AG04450 (cell line): ENCODE data around the gene CC2D2A. TPM values are rescaled to one million over a fixed set of nuclear protein-coding genes. Genes with fewer than 3 reads are reported as not detected.

Source experiments
- CTCF ChIA-PET: fragments of 300-600, 350-600 bp; formaldehyde crosslinking; extraction: SDS; loops from one replicate; lab custom pipeline; 2022; ENCODE audit warnings: antibody characterized with exemption, inconsistent platforms; lab: Charles Lee
- POLR2A ChIA-PET: fragments of 350-600 bp; formaldehyde crosslinking; extraction: SDS; loops from one replicate; lab custom pipeline; 2021; ENCODE audit warnings: antibody characterized with exemption, inconsistent platforms; lab: Yijun Ruan, JAX
- DNase-seq: peaks from one replicate; pipeline ENCODE4 v3.0.0-alpha.2; 2011; ENCODE audit warnings: low read depth, low spot score
- H3K27ac ChIP-seq: one replicate; pipeline ENCODE4 v1.5.1; 2012; ENCODE audit warnings: low read depth, low read length, control low read depth
- H3K27me3 ChIP-seq: one replicate; pipeline ENCODE4 v1.6.0; 2012; ENCODE audit warnings: low read length; ENCODE audit not compliant: control insufficient read depth, insufficient read depth
- H3K4me3 ChIP-seq: 2 replicates; pipeline ENCODE4 v1.5.1; 2011; ENCODE audit warnings: mild to moderate bottlenecking, low read depth, low read length, control low read depth
- H3K9me3 ChIP-seq: 2 replicates; pipeline ENCODE4 v1.5.1; 2012; ENCODE audit warnings: low read length; ENCODE audit not compliant: control insufficient read depth, insufficient read depth
- polyA plus RNA-seq: library from polyadenylated mRNA; depleted of rRNA; stranded (reverse); fragments of >200 nt; gene quantifications from 2 replicates; pipeline ENCODE4 v1.2.3, GENCODE V29; 2011
- TF ChIP-seq, protein P1 (sequence below): IDR thresholded peaks from 2 replicates; pipeline ENCODE4 v1.5.1; 2011; ENCODE audit warnings: low read depth, low read length, control low read depth, inconsistent platforms

The CC2D2A gene
- polyA plus RNA-seq, 1 experiment: 40.7 TPM

DNA sequence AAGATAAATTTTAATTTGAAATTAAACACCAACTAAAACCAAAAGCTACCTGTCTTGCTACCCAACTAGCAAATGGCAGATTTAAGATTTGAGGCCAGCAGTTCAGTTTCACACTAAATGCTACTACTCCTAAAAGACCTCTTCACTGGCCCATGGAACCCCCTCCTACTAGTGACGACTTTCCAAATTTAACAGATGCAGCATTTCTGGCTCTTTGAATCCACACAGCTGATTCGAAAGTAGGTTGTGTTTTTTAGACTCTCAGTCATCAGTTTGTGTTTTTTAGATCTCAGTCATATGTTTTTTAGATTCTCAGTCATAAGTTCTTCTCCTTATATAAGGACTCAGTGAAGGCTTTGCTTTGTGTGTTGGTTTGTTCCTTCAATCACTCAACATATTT lies 11.1 kb upstream of the CC2D2A start:
- no peak overlapping the region for H3K4me3 ChIP-seq
- no peaks in the 10 kb centered on the region for H3K27me3 ChIP-seq
- ChIA-PET POLR2A (interaction anchor here (1.2 kb wide), 1 partner anchor 11 kb away, joined by 7 read pairs; the partner anchor contains the start of gene CC2D2A), CTCF (interaction anchor here (0.8 to 7.0 kb wide), 16 partner anchors 12 to 503 kb away, joined by 3 to 191 read pairs (median 10); partner anchors contain the start of genes C1QTNF7 and CC2D2A)
- TF ChIP-seq, protein P1, sequence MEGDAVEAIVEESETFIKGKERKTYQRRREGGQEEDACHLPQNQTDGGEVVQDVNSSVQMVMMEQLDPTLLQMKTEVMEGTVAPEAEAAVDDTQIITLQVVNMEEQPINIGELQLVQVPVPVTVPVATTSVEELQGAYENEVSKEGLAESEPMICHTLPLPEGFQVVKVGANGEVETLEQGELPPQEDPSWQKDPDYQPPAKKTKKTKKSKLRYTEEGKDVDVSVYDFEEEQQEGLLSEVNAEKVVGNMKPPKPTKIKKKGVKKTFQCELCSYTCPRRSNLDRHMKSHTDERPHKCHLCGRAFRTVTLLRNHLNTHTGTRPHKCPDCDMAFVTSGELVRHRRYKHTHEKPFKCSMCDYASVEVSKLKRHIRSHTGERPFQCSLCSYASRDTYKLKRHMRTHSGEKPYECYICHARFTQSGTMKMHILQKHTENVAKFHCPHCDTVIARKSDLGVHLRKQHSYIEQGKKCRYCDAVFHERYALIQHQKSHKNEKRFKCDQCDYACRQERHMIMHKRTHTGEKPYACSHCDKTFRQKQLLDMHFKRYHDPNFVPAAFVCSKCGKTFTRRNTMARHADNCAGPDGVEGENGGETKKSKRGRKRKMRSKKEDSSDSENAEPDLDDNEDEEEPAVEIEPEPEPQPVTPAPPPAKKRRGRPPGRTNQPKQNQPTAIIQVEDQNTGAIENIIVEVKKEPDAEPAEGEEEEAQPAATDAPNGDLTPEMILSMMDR: no peak
- no peaks in the 10 kb centered on the region for H3K9me3 ChIP-seq
- H3K27ac ChIP-seq: no peak overlapping the region
- DNase-seq: no peak

DNA sequence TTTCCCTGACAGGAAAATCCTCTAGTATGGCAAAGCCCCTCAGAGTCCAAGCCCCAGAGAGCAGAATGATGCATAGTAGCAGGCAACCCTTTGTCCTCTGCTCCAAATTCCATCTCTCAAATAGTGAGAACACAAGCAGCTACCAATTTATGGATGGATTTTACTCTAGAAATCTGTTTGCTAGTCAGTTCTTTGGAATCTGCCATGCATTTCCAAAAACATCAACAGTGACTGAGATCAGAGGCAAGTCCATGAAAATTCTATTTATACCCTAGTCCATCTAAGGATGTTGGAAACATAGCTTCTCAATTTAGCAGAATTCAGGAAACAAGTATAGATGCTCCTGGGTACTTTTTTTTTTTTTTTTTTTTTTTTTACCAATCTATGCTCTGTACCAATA lies 10.0 kb upstream of the CC2D2A start:
- no peaks in the 10 kb centered on the region for H3K9me3 ChIP-seq
- DNase-seq: no peak
- no peak overlapping the region for H3K4me3 ChIP-seq
- H3K27ac ChIP-seq: no peak overlapping the region
- no peaks in the 10 kb centered on the region for H3K27me3 ChIP-seq
- CTCF ChIA-PET: interaction anchor here (1.4 to 7.0 kb wide), 3 partner anchors 9 to 225 kb away, joined by 4 to 191 read pairs (median 60); partner anchors contain the start of gene CC2D2A
- POLR2A ChIA-PET: no interaction called here
- TF ChIP-seq, protein P1: no peak

DNA sequence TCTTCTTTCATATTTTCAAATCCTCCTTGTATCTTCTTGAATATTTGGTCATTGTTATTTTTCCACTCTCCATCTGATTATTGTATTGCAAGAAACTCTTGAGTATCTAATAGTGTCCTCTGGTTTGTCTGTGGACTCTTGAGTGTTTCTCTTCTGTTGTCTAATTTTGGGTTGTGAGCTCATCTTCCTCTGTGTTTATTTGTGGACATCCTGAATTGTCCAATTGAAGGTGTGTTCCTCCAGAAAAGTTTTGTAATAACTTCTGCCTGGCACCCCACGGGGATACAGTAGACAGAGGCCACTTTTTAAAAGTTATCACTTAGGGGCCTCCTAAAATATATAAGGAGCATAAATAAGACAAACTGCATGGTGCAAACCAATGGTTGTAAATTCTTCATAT lies 3.1 kb upstream of the CC2D2A start:
- H3K27me3 ChIP-seq: no peaks in the 10 kb centered on the region
- no peaks in the 10 kb centered on the region for H3K9me3 ChIP-seq
- ChIA-PET CTCF (interaction anchor here (0.7 to 1.5 kb wide), 2 partner anchors 9 to 13 kb away, joined by 3 to 8 read pairs; no protein-coding TSS in a partner anchor), POLR2A (no interaction called here)
- no peak overlapping the region for H3K4me3 ChIP-seq
- H3K27ac ChIP-seq: no peak overlapping the region
- TF ChIP-seq, protein P1: no peak
- DNase-seq: no peak

DNA sequence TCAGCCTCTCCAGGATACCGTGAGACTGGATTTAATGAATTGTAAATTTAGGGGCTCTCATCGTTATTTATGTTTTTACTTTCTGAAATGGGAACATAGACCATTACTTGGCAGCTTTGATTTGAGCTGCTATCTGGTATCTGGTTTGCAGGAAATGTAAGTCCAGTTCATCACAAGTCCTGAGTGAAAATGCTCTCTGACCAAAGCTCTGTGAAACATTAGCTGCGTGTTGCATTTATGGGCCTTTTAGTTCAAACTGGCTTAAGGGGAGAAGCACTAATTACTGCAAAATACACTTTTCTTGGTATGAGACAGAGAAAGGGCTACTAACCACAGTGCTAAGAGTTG lies 420 bp downstream of the CC2D2A start:
- CTCF ChIA-PET: interaction anchor here (0.9 to 4.4 kb wide), 7 partner anchors 9 to 238 kb away, joined by 3 to 60 read pairs (median 5); no protein-coding TSS in a partner anchor
- POLR2A ChIA-PET: interaction anchor here (0.6 to 1.9 kb wide), 5 partner anchors 12 to 130 kb away, joined by 3 to 7 read pairs (median 3); no protein-coding TSS in a partner anchor
- no peaks in the 10 kb centered on the region for H3K9me3 ChIP-seq
- TF ChIP-seq, protein P1: no peak
- peak overlapping the region; percentile 65 for H3K4me3 ChIP-seq
- no peak for DNase-seq
- H3K27me3 ChIP-seq: no peaks in the 10 kb centered on the region
- no peak overlapping the region for H3K27ac ChIP-seq

DNA sequence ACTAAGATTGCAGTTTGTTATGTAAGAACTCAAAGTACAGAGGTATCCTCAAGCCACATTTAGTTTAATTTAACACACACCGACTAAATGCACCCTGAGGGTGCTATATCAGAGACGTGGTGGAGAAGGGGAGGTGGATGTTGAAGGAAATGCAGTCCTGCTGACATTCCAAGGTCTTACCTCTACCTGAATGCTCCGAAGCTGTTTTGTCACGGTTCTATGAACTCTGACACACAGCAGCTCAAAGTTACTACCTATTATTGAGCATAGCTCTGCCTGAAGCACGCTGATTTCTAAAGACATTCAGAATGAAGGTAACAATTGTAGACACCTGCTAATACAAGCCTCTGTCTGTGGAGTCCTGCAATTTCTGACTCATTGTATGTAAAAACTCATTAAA lies 6.7 kb downstream of the CC2D2A start:
- no peak for DNase-seq
- Histone ChIP-seq H3K9me3 (no peaks in the 10 kb centered on the region), H3K27me3 (no peaks in the 10 kb centered on the region), H3K27ac (no peak overlapping the region), H3K4me3 (no peak overlapping the region)
- TF ChIP-seq, protein P1: no peak
- CTCF ChIA-PET: interaction anchor here (1.0 to 2.1 kb wide), 5 partner anchors 37 to 526 kb away, joined by 3 to 9 read pairs (median 4); no protein-coding TSS in a partner anchor
- POLR2A ChIA-PET: no interaction called here
